Peyer's patch (tissue), 4 donors: ENCODE results near the gene SLC39A13.

ENCODE experiments used
- CTCF ChIP-seq, 6 experiments: fragments of 450-650 bp in 4 of 6; fragments of 200-600 bp in 2 of 6; sonication (generic) in 1 of 6; IDR thresholded peaks; one replicate each; pipeline ENCODE4 v1.5.1; 2017 to 2019; ENCODE audit warnings: antibody characterized with exemption in 6 of 6, mild to moderate bottlenecking in 3 of 6, moderate library complexity in 1 of 6
- POLR2A ChIP-seq, 2 donors: fragments of 450-650 bp; IDR thresholded peaks; one replicate each; pipeline ENCODE4 v1.5.1; 2017; ENCODE audit warnings: antibody characterized with exemption in 2 of 2, mild to moderate bottlenecking in 2 of 2, moderate library complexity in 2 of 2

- TF ChIP-seq CTCF (IDR thresholded peaks at IDR 0.05) (no peak), POLR2A (IDR thresholded peaks at IDR 0.05) (no peak)
These were observed 30.3 kb downstream of the SLC39A13 start for GRCh38 chr11:47438721-47439120.
